AG04449 (cell line): ENCODE data around the gene MYO18B.

Experiments used
- CTCF ChIA-PET: fragments of 350-600 bp; formaldehyde crosslinking; extraction: SDS; loops from one replicate; lab custom pipeline; 2021; ENCODE audit warnings: antibody characterized with exemption; lab: Yijun Ruan, JAX
- POLR2A ChIA-PET: fragments of 400-600, 350-600 bp; formaldehyde crosslinking; extraction: SDS; loops from one replicate; lab custom pipeline; 2020; ENCODE audit warnings: antibody characterized with exemption, inconsistent platforms; lab: Yijun Ruan, JAX
- DNase-seq: peaks from one replicate; pipeline ENCODE4 v3.0.0-alpha.2; 2010; ENCODE audit warnings: low read depth, low spot score
- H3K4me3 ChIP-seq: 2 replicates; pipeline ENCODE4 v1.5.1; 2011; ENCODE audit warnings: low read depth, mild to moderate bottlenecking, control low read depth, low read length
- CTCF ChIP-seq: IDR thresholded peaks from one replicate; pipeline ENCODE4 v1.5.1; 2011; ENCODE audit warnings: mild to moderate bottlenecking, moderate library complexity, low read length, control low read depth, inconsistent platforms; ENCODE audit not compliant: insufficient read depth; ENCODE audit errors: missing control alignments

MYO18B gene

DNA sequence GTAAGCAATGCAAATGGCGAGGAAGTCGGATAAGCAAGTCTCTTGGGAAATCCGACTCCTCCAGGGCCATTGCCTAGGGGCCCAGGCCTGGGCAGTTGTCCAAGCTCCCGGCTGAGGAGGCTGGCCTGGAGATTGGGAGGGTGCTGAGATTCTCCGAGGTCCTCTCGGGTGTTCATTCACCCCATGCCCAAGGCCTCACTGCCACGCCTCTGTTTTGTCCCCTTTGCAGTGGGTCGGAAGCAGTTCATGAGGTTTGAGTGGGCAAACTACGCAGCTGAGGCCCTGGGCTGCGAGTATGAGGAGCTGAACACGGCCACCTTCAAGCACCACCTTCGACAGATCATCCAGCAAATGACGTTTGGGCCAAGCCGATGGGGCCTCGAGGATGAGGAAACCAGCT, 81.3 kb downstream of the MYO18B start:
- TF ChIP-seq CTCF, result no peak
- no peak for DNase-seq
- H3K4me3 ChIP-seq, result no peak overlapping the region
- ChIA-PET CTCF (no interaction called here), POLR2A (no interaction called here)

DNA sequence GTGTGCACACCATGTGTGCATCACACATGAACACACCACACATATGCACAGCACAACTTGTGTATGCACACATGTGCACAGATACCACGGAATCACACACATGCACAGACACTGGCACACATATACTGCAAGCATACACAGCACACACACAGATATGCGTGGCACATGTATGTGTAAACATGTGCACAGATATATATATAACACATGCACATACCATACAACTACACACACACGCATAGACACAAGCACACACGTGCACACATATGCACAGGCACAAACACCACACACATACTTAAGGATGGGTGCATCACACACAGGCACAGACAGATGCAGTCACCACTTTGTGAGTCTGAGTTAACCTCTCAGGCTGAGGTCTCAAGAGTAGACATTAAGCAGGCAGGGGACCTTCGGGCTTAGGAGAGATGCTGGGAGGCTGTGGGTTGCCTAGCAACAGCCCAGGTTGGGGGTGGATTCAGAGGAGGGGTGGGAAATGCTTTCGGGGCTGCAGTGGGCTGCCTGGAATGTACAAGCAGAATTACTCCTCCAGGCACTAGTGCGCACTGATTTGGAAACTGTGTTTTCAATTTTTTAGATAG, 82.9 kb downstream of the MYO18B start:
- TF ChIP-seq CTCF, result no peak
- CTCF ChIA-PET, result no interaction called here
- no peak overlapping the region for H3K4me3 ChIP-seq
- POLR2A ChIA-PET, result no interaction called here
- DNase-seq, result no peak

DNA sequence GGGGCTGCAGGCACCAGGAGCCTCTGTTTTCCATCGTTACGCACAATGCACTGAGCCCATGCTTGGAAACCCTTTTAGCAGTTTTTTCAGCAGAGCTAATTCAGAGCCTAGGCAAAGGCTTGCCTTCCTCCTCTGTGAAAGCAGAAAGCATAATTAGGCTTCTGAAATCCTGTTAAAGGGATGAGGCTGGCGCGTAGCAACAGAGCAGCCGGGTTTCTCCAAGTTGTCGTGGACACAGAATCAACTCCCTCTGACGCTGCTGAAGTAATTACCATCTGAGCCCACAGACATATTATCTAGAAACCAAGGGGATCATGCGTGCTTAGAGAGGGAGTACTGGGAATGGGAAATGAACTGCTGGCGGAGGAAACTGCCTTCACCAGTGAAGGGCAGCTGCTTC, 85.4 kb downstream of the MYO18B start:
- no peak for TF ChIP-seq CTCF
- POLR2A ChIA-PET, result no interaction called here
- no peak for DNase-seq
- no peak overlapping the region for H3K4me3 ChIP-seq
- CTCF ChIA-PET, result no interaction called here

DNA sequence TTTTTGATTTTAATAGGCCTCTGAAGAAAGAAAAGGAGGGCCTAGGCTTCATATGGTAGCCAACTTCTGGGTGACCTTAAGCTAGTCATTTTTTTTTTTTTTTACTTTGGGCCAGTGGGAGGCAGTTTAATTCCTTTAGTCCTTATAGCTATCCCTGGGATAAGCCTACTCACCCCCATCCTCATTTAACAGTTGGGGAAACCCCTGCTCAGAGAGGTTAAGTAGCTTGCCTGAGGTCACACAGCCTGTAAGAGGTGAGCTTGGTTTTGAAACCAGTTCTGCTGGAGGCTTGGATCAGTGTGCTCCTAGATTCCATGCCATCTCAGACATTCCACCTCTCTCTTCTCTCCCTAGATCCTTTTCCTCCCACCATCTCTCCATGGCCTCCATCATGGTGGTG, 86.4 kb downstream of the MYO18B start:
- no peak overlapping the region for H3K4me3 ChIP-seq
- ChIA-PET POLR2A (no interaction called here), CTCF (no interaction called here)
- DNase-seq, result no peak
- TF ChIP-seq CTCF, result no peak

DNA sequence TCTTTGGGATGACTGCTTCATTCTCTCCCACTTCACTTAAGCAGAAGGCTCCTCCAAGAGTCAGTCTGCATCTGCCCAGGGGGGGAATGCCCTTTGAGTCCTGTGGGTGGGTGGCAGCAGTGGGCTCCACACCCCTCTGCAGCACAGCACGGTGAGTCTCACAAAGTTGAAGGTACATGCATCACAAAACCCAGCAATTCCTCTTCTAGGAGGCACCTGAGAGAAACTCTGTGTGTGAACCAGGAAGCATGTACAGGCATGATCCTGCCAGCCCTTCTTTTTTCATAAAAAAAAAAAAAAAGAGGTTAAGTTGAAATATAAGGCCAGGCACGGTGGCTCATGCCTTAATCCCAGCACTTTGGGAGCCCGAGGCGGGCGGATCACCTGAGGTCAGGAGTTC, 87.2 kb downstream of the MYO18B start:
- TF ChIP-seq CTCF, result no peak
- ChIA-PET POLR2A (no interaction called here), CTCF (no interaction called here)
- no peak for DNase-seq
- no peak overlapping the region for H3K4me3 ChIP-seq

DNA sequence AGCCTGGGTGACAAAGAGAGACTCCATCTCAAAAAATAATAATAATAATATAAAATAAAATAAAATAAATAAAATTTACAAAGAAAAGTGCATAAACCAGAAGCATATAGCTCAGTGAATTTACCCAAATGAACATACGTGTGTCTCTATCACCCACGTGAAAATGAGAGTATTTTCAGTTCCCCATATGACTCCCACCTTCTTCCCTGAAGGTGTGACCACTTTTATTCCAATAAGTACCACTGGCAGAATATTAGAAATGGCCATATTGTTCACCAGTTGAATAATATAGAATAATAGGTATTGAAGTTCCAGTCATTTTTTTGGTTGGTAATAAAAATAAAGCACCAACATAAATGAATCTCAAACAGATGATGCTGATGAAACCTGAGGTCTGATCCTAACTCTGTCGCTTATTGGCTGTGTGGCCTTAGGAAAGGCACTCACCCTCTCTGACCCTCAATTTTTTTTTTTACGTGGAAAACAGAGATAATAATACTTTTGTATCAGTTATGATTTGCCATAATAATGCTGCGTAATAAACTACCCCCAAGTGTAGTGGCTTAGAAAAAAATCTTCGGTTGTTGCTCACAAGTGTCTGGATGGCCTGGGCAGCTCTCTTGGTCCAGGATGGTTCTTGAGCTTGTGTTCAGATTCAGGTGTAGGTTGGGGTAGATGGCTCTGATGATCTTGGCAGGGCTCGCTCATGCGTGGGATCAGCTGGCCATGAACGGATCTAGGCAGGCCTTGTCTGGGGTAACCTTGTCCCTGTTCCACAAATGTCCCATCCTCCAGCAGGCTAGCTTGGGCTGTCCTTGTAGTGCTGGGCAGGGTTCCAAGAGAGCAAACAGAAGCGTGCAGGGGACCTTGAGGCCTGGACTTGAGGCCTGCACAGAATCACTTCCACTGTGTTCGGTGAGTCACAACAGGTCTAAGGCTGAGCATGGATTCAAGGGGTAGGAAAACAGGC, 88.1 kb downstream of the MYO18B start:
- H3K4me3 ChIP-seq, result no peak overlapping the region
- DNase-seq, result no peak
- ChIA-PET CTCF (no interaction called here), POLR2A (no interaction called here)
- no peak for TF ChIP-seq CTCF
